SHP77 (cell line): ENCODE measurements around the gene CNTNAP2.
"Not testable (repeated sequence)": the region's sequence is repeated elsewhere in the genome, so short reads cannot be mapped to it uniquely, and the experiment has no call there.

ENCODE experiments used
- DNase-seq, 2 experiments: peaks; one replicate each; lab custom pipeline; 2025; lab: John Stamatoyannopoulos, UW

CNTNAP2 gene

DNA sequence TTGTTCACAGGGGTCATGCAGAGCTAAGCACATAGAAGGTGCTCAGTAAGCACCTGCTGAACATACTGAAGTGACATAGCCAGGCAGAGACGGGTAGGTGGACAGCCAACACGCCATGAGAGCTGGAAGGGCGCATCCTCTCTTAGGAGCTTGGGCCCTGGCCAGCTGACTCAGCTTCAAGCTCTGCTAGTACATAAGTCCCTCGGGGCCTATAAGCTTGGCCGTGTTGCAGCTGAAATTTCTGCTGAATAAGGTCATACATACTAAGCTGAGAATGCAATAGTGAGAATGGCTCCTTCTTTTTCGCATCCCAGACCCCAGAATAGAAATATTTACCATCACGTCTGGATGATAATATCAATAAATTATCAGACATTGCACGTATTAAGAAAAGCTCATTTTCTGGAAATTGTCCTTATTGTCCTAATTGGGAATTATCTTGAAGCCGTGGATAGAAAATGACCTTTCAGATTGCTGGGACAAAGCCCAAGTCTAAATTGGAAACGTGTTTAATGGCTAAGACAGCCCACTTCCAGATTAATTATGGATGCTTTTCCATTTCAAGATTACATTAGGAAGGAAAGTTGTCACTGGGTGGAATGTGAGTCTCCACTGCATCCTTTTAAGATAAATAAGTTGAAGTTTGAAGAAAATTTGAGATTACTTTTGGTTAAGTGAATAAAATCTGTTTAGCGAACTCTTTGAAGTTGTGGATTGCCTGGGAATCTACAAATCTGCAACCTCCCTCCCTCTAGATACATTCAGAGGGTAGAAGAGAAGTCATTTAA lies 2186.9 kb downstream of the CNTNAP2 start:
- DNase-seq, result no peak

DNA sequence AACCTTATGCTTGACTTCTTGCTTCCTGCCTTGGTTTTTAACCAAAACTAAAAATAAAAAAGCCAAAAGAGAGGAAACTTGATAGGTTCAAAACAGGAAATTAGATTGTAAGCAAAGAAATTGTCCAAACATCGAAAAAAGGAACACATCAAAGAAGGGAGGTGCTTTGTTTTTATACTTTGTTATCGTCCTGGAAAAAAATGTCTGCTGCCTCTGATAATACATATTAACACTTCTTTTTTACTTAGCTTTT lies 2187.4 kb downstream of the CNTNAP2 start:
- no peak for DNase-seq

DNA sequence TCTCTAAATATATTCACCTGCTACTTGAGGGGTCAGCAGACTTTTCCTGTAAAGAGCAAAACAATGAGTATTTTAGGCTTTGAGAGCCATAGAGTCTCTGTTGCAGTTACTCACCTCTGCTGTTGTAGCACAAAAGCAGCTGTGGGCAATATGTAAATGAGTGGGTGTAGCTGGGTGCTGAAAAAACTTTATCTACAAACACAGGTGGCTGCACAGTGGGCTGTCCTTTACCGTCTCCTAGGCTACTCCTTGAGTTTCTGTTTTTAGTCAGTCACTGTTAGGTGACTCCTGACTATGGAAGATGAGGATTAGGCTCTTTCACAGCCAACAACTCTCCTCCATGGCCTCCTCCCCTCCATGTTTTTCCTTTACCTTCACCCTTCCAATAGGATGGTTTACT lies 2187.9 kb downstream of the CNTNAP2 start:
- no peak for DNase-seq

DNA sequence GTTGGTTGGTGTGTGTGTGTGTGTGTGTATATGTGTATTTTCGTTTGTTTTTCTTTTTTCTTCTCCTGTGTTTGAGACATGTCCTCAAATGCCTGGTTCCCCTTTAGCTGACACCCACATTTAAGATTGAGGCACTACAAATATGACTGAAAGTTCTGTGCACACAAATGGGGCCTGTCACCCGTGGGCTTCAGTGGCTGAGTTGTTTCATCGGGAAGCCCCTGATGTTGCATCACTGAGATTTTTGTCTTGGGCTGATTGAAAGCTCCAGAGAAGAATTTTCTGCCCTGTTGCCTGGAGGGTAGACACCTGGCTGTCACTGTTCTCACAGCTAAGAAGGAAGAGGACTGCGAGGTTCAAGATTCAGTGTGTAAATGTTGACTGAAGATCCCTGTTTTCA lies 2190.2 kb downstream of the CNTNAP2 start:
- no peak for DNase-seq

DNA sequence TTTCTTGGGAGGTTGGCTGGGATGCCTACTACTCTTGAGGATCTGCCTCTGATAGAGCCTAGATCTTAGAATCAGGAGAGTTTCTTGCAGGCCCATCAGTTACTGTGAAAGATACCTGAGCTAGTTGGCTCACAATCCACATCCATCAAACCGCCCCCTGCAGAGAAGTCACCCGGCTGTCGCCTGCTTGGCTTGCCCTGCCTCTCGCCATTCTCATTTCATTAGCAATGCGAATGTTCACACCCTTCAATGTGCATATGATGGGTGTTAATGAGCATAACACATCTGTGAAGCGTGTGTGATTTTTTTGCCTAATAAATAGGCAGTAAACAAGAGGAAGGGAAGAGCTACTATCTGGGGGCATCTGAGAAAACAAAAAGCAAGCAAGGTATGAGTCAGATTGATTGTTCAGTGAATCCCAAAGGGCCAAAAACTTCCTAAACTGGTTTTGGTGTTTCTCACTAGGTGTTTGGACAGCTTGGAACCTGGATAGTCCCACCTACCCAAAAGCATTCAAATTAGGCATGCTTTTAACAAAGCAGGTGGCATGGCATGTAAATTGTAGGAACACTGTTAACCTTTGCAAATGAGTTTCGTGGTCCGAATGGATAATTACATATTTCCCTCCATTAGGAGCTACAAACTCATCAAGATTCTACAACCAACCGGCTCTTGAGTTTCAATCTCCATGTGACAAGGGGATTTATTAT lies 2201.7 kb downstream of the CNTNAP2 start:
- no peak for DNase-seq

DNA sequence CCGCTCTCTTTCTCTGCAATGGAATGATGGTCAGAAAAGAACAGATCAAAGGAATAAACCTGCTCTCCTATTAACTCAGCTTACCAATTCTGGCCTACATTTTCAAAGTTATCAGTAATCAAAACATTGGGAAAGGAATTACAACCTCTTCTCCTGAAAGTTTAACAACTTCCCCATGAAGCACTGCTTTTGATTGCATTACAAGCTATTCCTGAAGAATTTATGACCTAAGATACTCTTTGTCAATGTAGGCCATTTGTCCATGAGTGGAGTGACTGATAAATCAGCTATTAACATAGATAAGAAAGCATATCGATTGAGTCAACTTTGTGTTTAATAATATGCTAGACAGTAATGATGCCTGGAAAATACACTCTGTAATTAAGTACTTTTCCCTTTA lies 2202.2 kb downstream of the CNTNAP2 start:
- DNase-seq, result no peak

DNA sequence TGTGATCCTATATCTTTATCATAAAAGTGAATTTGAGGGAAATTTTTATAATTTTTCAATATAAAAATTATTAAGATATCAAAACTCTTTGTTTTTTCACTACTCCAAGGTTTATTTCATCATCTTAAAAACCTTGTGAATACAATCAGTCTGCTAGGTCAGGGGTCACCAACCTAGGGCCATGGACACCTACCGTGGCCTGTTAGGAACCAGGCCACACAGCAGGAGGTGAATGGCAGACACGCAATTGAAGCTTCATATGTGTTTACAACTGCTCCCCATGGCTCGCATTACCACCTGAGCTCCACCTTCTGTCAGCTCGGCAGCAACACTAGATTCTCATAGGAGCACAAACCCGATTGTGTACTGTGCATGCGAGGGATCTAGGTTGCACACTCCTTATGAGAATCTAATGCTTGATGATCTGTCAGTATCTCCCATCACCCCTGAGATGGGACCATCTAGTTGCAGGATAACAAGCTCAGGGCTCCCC lies 2202.8 kb downstream of the CNTNAP2 start:
- no peak for DNase-seq

DNA sequence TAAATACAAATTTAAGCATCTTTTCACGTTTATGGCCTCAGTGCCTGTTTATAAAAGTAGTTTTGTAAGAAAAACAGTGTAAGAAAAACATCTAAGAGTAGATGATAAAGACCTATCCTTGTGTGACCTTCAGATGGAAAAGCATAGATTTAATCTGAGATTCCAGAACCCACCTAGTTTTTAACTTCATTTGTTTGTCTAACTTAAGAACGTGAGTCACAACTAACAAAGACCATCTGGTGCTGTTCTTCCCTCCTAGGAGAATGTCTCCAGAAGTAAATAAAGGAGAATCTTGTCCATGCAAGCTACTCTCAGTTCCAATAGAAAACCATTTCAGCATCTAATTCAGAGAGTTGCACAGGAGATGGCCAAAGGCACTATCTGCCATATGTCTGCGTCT lies 2208.6 kb downstream of the CNTNAP2 start:
- no peak for DNase-seq

DNA sequence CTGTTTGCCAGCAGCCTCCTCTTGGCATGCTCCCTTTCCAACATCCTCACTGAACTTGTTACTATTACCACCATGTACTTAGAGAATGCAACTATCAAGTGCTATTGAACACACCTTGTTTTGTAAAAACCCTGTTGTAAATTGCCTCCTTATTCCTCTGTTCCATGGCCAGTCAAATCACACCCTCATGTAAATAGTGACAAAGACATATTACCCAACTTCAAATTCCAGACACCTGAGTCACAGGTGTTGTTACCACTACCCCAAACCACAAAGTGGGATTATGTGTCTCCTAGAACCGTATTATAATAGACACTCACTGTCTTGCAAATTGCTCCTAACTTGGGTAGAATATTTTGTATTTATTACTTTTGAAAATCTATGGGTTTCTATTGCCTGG lies 2210.8 kb downstream of the CNTNAP2 start:
- no peak for DNase-seq

DNA sequence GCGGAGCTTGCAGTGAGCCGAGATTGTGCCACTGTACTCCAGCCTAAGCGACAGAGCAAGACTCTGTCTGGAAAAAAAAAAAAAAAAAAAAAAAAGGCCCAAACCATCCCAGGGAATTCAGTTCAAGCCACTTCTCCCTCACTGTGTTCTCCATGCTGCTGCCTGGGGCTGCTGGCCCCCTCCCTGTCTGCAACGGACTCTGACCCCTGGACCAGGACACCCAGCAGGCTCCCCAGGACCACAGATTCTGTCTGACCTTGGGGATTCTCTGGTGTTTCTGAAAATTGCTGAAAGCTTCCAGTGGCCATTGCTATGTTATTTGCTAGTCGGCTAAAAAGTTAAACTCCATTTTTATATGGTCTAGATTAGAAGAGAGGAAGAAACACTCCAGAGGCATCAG lies 2212.3 kb downstream of the CNTNAP2 start:
- no peak for DNase-seq

DNA sequence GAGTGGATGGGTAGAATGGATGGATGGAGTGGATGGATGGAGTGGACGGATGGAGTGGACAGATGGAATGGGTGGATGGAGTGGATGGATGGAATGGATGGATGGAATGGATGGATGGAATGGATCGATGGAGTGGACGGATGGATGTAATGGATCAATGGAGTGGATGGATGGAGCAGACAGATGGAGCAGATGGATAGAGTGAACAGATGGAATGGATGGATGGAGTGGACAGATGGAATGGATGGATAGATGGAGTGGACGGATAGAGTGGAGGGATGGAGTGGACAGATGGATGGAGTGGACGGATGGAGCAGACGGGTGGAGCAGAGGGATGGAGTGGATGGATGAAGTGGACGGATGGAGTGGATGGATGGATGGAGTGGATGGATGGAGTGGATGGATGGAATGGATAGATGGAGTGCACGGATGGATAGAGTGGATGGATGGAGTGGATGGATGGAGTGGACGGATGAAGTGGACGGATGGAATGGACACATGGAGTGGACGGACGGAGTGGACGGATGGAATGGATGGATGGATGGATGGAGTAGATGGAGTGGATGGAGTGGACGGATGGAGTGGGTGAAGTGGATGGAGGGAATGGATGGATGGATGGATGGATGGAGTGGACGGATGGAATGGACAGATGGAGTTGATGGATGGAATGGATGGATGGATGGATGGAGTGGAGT lies 2213.7 kb downstream of the CNTNAP2 start:
- DNase-seq, result no peak

DNA sequence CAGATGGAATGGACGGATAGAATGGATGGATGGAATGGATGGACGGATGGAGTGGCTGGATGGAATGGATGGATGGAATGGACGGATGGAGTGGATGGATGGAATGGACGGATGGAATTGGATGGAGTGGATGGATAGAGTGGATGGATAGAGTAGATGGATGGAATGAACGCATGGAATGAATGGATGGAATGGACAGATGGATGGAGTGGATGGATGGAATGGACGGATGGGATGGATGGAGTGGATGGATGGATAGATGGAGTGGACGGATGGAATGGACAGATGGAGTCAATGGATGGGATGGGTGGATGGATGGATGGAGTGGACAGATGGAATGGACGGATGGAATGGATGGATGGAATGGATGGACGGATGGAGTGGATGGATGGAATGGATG lies 2214.2 kb downstream of the CNTNAP2 start:
- DNase-seq, result no peak

DNA sequence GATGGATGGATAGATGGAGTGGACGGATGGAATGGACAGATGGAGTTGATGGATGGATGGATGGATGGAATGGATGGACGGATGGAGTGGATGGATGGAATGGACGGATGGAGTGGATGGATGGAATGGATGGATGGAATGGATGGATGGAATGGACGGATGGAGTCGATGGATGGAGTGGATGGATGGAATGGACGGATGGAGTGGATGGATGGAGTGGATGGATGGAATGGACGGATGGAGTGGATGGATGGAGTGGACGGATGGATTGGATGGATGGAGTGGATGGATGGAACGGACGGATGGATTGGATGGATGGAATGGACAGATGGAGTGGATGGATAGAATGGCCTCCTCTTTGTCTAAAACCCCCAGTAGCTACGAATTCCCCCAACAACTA lies 2214.9 kb downstream of the CNTNAP2 start:
- not testable (repeated sequence) for DNase-seq

DNA sequence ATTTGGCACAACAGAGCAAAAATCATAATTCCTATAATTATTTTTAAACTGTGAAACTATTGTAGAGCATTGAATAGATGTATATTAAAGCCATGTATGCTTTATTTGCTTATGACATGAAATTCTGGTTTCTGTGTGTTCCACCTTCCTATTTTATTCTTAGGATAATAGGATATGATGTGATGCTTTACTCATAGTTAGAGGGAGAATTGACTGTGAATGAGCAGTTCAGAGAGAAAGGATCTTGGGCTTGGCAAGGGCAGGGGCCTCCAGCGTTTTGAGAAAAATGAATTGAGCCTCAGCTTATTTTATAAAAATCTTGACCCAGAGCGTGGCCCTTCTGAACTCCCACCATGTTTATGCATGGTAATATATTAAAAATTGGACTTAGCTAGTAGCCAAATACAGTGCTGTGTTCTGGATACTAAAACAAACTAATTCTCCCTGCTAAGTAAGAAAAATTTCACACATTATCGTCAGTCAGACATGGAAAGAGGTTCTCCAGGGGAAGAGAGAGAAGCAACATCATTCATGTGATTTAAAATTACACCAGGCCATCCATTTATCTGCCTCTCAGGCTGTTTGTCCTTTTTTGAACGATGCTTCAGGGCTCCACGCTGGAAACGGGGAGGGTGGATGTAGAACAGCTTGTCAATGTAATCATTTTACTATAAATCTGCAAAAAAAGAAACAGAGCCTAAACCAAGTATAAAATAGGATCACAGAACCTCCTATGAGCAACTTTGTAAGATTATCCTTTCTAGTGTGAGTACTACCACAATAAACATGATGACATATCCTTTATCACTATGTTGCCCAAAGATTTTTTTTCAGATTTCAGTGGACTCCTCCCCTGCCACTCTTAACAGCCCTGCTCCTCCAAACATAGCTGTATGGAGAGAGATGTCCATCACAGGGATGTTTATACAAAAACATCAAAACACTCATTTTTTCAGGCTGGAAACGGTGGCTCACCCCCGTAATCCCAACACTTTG lies 2215.9 kb downstream of the CNTNAP2 start:
- DNase-seq, result no peak

DNA sequence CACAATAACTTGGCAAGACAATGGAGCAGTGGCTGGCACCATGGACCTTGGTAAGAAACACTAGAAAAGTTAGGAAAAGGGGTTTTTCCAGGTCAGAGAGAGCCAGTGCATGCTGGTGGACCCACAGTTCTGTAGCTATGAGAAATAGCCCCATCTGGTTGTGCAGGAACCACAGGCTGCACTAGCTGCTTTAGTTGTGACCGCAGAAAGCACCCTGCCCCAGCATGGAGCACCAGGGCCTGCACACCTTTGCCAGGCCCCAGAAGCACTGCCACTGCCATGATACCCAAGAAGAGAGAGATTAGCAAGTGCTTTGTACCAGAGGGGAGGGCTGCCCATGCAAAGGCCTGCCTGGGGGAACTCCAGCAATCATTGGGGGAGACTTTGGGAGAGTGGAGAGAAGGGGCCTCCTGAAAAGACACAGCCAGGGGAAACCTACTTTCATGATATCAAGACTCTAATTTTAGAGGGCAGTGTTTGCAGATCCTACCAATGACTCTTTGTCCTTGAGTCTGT lies 2217.9 kb downstream of the CNTNAP2 start:
- no peak for DNase-seq

DNA sequence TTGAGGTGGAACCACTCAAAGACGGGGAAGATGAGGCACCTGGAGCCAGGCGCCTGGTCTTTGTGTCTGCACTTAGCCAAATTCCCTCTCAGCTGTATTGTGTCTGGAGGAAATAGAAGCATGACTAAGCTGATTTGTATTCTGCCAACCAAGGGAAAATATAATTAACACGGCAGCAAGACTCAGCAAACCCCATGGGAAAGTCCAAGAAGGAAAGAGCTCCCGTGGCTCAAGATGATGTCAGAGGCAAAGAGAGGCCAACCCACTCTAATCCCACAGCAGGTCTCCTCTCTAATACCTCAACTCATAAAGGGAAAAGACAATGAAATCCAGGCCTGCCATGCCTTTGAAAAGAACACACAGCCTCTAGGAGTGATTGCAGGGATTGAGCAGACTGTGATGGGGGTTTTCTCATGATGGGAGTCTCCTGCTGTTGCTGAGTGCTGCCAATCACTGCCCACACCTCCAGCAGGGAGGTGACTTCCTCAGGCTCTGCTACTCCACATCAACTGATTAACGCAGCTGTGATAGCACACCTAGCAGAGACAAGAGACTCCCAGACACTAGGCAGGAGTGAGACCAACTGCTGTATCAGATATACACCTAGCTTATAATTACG lies 2218.5 kb downstream of the CNTNAP2 start:
- no peak for DNase-seq

DNA sequence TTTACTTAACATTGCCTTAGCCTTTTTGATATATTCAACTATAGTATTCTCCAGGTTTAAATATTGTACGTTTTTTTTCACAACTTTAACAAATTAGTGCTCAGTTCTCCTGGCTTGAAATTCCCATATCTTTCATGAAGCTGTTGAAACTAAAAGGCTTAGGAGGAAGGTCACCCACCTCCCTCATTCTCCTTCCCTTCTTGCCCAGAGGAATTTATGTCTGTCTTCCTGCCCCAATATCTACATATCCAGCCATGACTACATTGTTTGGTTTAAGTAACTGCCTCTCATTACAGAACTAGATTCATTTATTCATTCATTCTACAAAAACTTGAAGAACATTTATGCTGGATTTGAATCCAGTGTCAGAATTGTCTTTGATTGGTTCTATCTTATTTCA lies 2219.2 kb downstream of the CNTNAP2 start:
- no peak for DNase-seq

DNA sequence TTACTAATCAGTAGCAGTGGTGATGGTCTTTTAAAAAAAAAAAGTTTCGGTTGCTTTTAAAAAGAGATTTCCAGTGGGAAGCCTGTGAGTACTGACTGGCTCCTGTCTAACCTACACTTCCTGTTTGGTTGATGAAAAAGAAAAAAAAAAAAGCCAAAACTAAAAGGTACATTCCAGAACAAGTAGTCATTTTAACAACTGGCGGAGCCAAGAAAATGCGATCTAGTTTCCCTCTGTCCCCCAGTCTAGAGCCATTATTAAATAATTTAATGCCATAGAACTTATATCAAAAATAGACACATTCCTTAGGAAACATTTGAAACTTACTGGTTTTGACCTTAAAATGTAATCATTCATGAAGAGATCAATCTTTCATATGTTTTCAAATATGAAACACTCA lies 2219.8 kb downstream of the CNTNAP2 start:
- no peak for DNase-seq

DNA sequence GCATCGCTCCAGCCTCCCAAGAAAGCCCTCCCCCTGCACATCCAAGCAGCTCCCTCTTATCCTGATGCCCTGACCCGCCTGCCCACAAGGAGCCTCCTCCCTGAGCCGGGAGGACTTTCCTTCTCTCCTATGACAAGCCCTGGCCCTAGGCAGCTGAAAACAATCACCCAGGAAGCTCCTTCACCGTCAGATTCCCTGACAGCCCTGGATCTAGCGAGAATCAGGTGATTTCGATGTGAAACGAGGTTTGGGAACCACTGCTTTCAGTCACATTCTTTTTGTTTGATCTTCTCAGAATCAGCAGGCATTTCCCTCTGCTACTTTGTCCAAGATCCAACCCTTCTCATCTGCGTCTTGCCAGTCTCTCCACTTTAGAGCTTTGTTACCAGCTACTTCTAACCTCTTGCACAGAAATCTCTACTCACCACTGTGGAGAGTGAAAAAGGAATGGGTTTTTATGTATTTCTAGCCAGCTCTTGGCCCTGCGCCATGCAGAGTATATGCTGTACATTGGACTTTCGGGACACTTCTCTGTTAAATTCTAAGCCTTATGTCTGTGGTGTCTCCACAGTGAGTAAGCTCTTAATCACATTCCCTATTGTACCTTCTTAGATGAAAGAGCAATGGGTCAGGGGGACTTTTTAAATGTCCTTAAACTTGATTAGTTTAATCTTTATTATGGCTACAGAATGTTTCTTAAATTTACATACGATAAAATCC lies 2220.8 kb downstream of the CNTNAP2 start:
- DNase-seq, result no peak

DNA sequence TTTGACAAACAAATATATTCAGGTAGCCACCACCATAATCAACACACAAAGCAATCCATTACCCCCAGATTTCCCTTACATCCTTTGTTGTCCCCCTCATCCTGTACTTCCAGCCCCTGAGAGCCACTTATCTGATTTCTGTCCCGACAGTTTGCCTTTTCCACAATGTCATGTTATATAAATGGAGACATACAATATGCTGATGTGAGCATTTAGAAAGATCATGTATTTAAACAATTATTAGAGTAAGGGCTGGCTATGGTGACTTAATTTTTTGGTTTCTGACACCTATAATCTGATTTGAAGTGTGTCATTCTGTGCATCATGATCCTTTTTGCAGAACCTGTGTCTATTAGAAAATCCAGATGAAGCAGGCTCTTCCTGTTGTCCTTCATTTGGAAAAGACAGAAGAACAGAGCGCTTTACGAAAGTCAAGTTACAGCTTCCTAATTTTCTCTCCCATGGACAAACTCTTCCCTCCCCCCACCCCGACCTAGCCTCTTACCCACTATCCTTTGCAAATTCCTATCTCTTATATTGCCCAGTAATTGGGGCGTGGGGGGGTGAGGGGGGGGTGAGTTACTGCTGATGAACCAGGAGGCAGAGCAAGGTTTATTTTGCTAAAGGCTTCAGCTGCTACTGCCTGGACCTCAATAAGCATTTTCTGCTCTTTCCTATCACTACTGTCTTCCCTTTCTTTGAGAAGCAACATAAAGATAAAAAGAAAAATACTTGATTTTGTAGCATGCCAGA lies 2221.6 kb downstream of the CNTNAP2 start:
- DNase-seq, result no peak
